Nephron (organoid): ENCODE measurements around the gene DNAAF3.

Experiments used
- H3K27ac Mint-ChIP-seq, 3 experiments: 2 replicates each; pipeline ENCODE4 v1.8.0; 2020; ENCODE audit warnings: mixed read lengths in 3 of 3, mild to moderate bottlenecking in 2 of 3, moderate library complexity in 1 of 3
- H3K27me3 Mint-ChIP-seq: 2 replicates; pipeline ENCODE4 v1.8.0; 2021; ENCODE audit warnings: low read depth, mild to moderate bottlenecking, moderate library complexity, mixed read lengths
- H3K36me3 Mint-ChIP-seq: 2 replicates; pipeline ENCODE4 v1.8.0; 2020; ENCODE audit warnings: low read depth, mixed read lengths
- H3K4me1 Mint-ChIP-seq: 2 replicates; pipeline ENCODE4 v1.8.0; 2020; ENCODE audit warnings: mixed read lengths
- H3K4me3 Mint-ChIP-seq, 3 experiments: 2 replicates each; pipeline ENCODE4 v1.8.0; 2020; ENCODE audit warnings: mild to moderate bottlenecking in 3 of 3, mixed read lengths in 3 of 3, moderate library complexity in 2 of 3
- H3K9me3 Mint-ChIP-seq: 2 replicates; pipeline ENCODE4 v1.8.0; 2020; ENCODE audit warnings: mixed read lengths
- CTCF ChIP-seq, 3 experiments: fragments of 200-600 bp; sonication (generic); IDR thresholded peaks; one replicate each; pipeline ENCODE4 v1.5.0; 2021; ENCODE audit warnings: antibody characterized with exemption in 3 of 3; ENCODE audit not compliant: unreplicated experiment in 3 of 3

The DNAAF3 gene

GRCh38 chr19:55133639-55134444 is 32.6 kb downstream of the DNAAF3 start:
- no peaks in the 10 kb centered on the region for H3K4me1 Mint-ChIP-seq
- no peaks in the 10 kb centered on the region for H3K9me3 Mint-ChIP-seq
- H3K36me3 Mint-ChIP-seq: no peaks in the 10 kb centered on the region
- H3K27me3 Mint-ChIP-seq: peaks cover 5% of the 10 kb centered on the region
- no peak overlapping the region for H3K27ac Mint-ChIP-seq
- H3K4me3 Mint-ChIP-seq: no peak overlapping the region
- no peak for TF ChIP-seq CTCF (IDR thresholded peaks at IDR 0.05; ENCODE audit: unreplicated experiment in 3 of 3)

- Mint-ChIP-seq H3K27me3 (peaks cover 6% of the 10 kb centered on the region), H3K36me3 (no peaks in the 10 kb centered on the region), H3K4me1 (no peaks in the 10 kb centered on the region), H3K9me3 (no peaks in the 10 kb centered on the region), H3K4me3 (no peak overlapping the region), H3K27ac (no peak overlapping the region)
- TF ChIP-seq CTCF (IDR thresholded peaks at IDR 0.05; ENCODE audit: unreplicated experiment in 3 of 3): peak in 2 of 3 experiments; percentile 13 to 33
These were observed 33.8 kb downstream of the DNAAF3 start for GRCh38 chr19:55132453-55133129.

GRCh38 chr19:55131421-55131820 is 35.0 kb downstream of the DNAAF3 start:
- no peaks in the 10 kb centered on the region for H3K9me3 Mint-ChIP-seq
- H3K27me3 Mint-ChIP-seq: peaks cover 10% of the 10 kb centered on the region
- H3K27ac Mint-ChIP-seq: no peak overlapping the region
- H3K36me3 Mint-ChIP-seq: no peaks in the 10 kb centered on the region
- H3K4me1 Mint-ChIP-seq: no peaks in the 10 kb centered on the region
- TF ChIP-seq CTCF (IDR thresholded peaks at IDR 0.05; ENCODE audit: unreplicated experiment in 3 of 3): no peak
- no peak overlapping the region for H3K4me3 Mint-ChIP-seq

- Mint-ChIP-seq H3K4me1 (peaks cover 21% of the 10 kb centered on the region), H3K27me3 (no peaks in the 10 kb centered on the region), H3K9me3 (no peaks in the 10 kb centered on the region), H3K4me3 (peak overlapping the region; percentile 95 to 97 (median 95)), H3K36me3 (no peaks in the 10 kb centered on the region), H3K27ac (peak overlapping the region in 2 of 3 experiments; percentile 93 to 94)
- no peak for TF ChIP-seq CTCF (IDR thresholded peaks at IDR 0.05; ENCODE audit: unreplicated experiment in 3 of 3)
These were observed 47.4 kb downstream of the DNAAF3 start for GRCh38 chr19:55119053-55119452.

- Mint-ChIP-seq H3K4me3 (peak overlapping the region; percentile 95 to 97 (median 95)), H3K9me3 (no peaks in the 10 kb centered on the region), H3K27ac (peak overlapping the region; percentile 82 to 94 (median 93)), H3K36me3 (no peaks in the 10 kb centered on the region), H3K27me3 (no peaks in the 10 kb centered on the region), H3K4me1 (peaks cover 25% of the 10 kb centered on the region)
- no peak for TF ChIP-seq CTCF (IDR thresholded peaks at IDR 0.05; ENCODE audit: unreplicated experiment in 3 of 3)
These were observed 47.9 kb downstream of the DNAAF3 start for GRCh38 chr19:55118401-55118991.
